Embryonic facial prominence (tissue), 1 donor: Measurements from ENCODE around the gene CD74.
"Not testable (repeated sequence)": the region's sequence is repeated elsewhere in the genome, so short reads cannot be mapped to it uniquely, and the experiment has no call there.

ENCODE experiments used
- DNase-seq: peaks from one replicate; pipeline ENCODE4 v3.0.0-alpha.2; 2016; ENCODE audit errors: extremely low spot score

Gene CD74

GRCh38 chr5:150412319-150413175 is at the start of gene CD74:
Gene CD74 (minus strand): TSS chr5:150412910. CDS start chr5:150412749, 161 bp downstream.
- no peak for DNase-seq

GRCh38 chr5:150461231-150461630 is 48.5 kb upstream of the CD74 start:
- DNase-seq: no peak

GRCh38 chr5:150460781-150461180 is 48.1 kb upstream of the CD74 start:
- no peak for DNase-seq

GRCh38 chr5:150458802-150459557 is 46.3 kb upstream of the CD74 start:
- no peak for DNase-seq

GRCh38 chr5:150457562-150458240 is 45.0 kb upstream of the CD74 start:
- DNase-seq: no peak

GRCh38 chr5:150457121-150457520 is 44.4 kb upstream of the CD74 start:
- DNase-seq: no peak

- no peak for DNase-seq
These were observed 42.0 kb upstream of the CD74 start for GRCh38 chr5:150454492-150455229.

GRCh38 chr5:150454027-150454426 is 41.3 kb upstream of the CD74 start:
- DNase-seq: not testable (repeated sequence)

GRCh38 chr5:150452914-150453313 is 40.2 kb upstream of the CD74 start:
- DNase-seq: no peak

- no peak for DNase-seq
These were observed 38.9 kb upstream of the CD74 start for GRCh38 chr5:150451594-150451993.

GRCh38 chr5:150449517-150450339 is 37.0 kb upstream of the CD74 start, which contains the start of gene RPS14:
Gene RPS14 (minus strand): TSS chr5:150449739. CDS start chr5:150447733, 2,006 bp downstream.
- DNase-seq: peak; percentile 92

- DNase-seq: no peak
These were observed 36.3 kb upstream of the CD74 start for GRCh38 chr5:150448952-150449516.

GRCh38 chr5:150448334-150448733 is 35.6 kb upstream of the CD74 start:
- no peak for DNase-seq

- DNase-seq: no peak
These were observed 34.5 kb upstream of the CD74 start for GRCh38 chr5:150447188-150447587.

- DNase-seq: no peak
These were observed 33.9 kb upstream of the CD74 start for GRCh38 chr5:150446583-150446982.

GRCh38 chr5:150446088-150446487 is 33.4 kb upstream of the CD74 start:
- no peak for DNase-seq

GRCh38 chr5:150444770-150445169 is 32.1 kb upstream of the CD74 start:
- no peak for DNase-seq

GRCh38 chr5:150443242-150444075 is 30.7 kb upstream of the CD74 start:
- DNase-seq: no peak

GRCh38 chr5:150442699-150443080 is 30.0 kb upstream of the CD74 start:
- DNase-seq: no peak
